ELF-1 (cell line): ENCODE measurements around the gene PERM1.
"Not testable (repeated sequence)": the region's sequence is repeated elsewhere in the genome, so short reads cannot be mapped to it uniquely, and the experiment has no call there.

Experiments used
- DNase-seq: peaks from one replicate; pipeline ENCODE4 v3.0.0-alpha.2; 2016; ENCODE audit warnings: low read depth, low spot score

Gene PERM1

GRCh38 chr1:946811-947210 lies 35.1 kb downstream of the PERM1 start:
- DNase-seq, result not testable (repeated sequence)

- no peak for DNase-seq
These were observed 36.0 kb downstream of the PERM1 start for GRCh38 chr1:945688-946556.

GRCh38 chr1:944341-945325 lies 37.3 kb downstream of the PERM1 start:
- DNase-seq, result no peak

GRCh38 chr1:943545-944340 lies 38.1 kb downstream of the PERM1 start:
- no peak for DNase-seq

- DNase-seq, result no peak
These were observed 38.9 kb downstream of the PERM1 start for GRCh38 chr1:942864-943533.

GRCh38 chr1:942411-942821 lies 39.5 kb downstream of the PERM1 start:
- DNase-seq, result no peak

GRCh38 chr1:941588-942383 lies 40.1 kb downstream of the PERM1 start:
- peak; percentile 94 for DNase-seq

GRCh38 chr1:941015-941587 lies 40.8 kb downstream of the PERM1 start:
- no peak for DNase-seq

GRCh38 chr1:940107-941014 lies 41.5 kb downstream of the PERM1 start:
- peak; percentile 63 for DNase-seq

GRCh38 chr1:939511-940106 lies 42.3 kb downstream of the PERM1 start:
- DNase-seq, result no peak

- peak; percentile 58 for DNase-seq
These were observed 43.0 kb downstream of the PERM1 start for GRCh38 chr1:938711-939489.

- DNase-seq, result no peak
These were observed 43.7 kb downstream of the PERM1 start for GRCh38 chr1:938088-938683.

- DNase-seq, result no peak
These were observed 44.4 kb downstream of the PERM1 start for GRCh38 chr1:937521-937920.

- DNase-seq, result no peak
These were observed 45.3 kb downstream of the PERM1 start for GRCh38 chr1:936348-937264.

- DNase-seq, result peak; percentile 63
These were observed 46.1 kb downstream of the PERM1 start for GRCh38 chr1:935751-936231.
